B cell (primary cell): ENCODE data around the gene FUT3. TPM values are rescaled to one million over a fixed set of nuclear protein-coding genes. Genes with fewer than 3 reads are reported as not detected.

Experiments used
- ATAC-seq: fragments of 200-7000 bp; cut with Tn5 transposase; one replicate; pipeline ENCODE4 v1.10.0; 2021; ENCODE audit warnings: low read depth, mild to moderate bottlenecking, moderate number of reproducible peaks, moderate library complexity
- CTCF ChIA-PET: fragments of 350-600 bp; sonication (Branson Sonifier 250); formaldehyde crosslinking; loops from one replicate; lab custom pipeline; 2021; ENCODE audit warnings: antibody characterized with exemption, inconsistent platforms; lab: Charles Lee
- POLR2A ChIA-PET: fragments of 350-600 bp; sonication (Branson Sonifier 250); formaldehyde crosslinking; loops from one replicate; lab custom pipeline; 2021; ENCODE audit warnings: antibody characterized with exemption; lab: Charles Lee
- DNase-seq: peaks from one replicate; pipeline ENCODE4 v3.0.0; 2013
- H2AFZ ChIP-seq: 2 replicates; pipeline ENCODE4 v1.6.1; 2012; ENCODE audit warnings: mild to moderate bottlenecking, low read depth, low read length; ENCODE audit not compliant: insufficient read depth, poor library complexity, severe bottlenecking
- H3K27ac ChIP-seq, 2 donors: 1 replicate in 1 of 2; 2 replicates in 1 of 2; pipeline ENCODE4 v1.5.1; 2012 to 2013; ENCODE audit warnings: low read length in 2 of 2, mild to moderate bottlenecking in 2 of 2, moderate library complexity in 1 of 2
- H3K27me3 ChIP-seq, 4 experiments: fragments of 200-600 bp in 1 of 4; sonication (generic) in 1 of 4; replicated peaks in 1 of 4; 1 replicate in 2 of 4; 2 replicates in 2 of 4; pipeline versions ENCODE4 v1.6.1 to v1.7.0; 2013 to 2016; ENCODE audit warnings: low read length in 3 of 4, mild to moderate bottlenecking in 2 of 4, mixed read lengths in 1 of 4, moderate library complexity in 1 of 4; ENCODE audit not compliant: insufficient read depth in 4 of 4, control insufficient read depth in 3 of 4; ENCODE audit errors: control extremely low read depth in 1 of 4
- H3K36me3 ChIP-seq, 2 experiments: replicated peaks in 1 of 2; 1 replicate in 1 of 2; 2 replicates in 1 of 2; pipeline versions ENCODE4 v1.6.1 to v1.7.1; 2013; ENCODE audit warnings: low read length in 1 of 2; ENCODE audit not compliant: insufficient read depth in 2 of 2, control insufficient read depth in 1 of 2; ENCODE audit errors: control extremely low read depth in 1 of 2, extremely low read depth in 1 of 2
- H3K4me1 ChIP-seq, 2 donors: fragments of 200-600 bp in 1 of 2; sonication (generic) in 1 of 2; 1 replicate in 1 of 2; 2 replicates in 1 of 2; pipeline versions ENCODE4 v1.5.1 to v1.6.1; 2013 to 2017; ENCODE audit warnings: low read length in 2 of 2; ENCODE audit not compliant: control insufficient read depth in 2 of 2, insufficient read depth in 2 of 2
- H3K4me2 ChIP-seq: replicated peaks from 2 replicates; pipeline ENCODE3; 2012; ENCODE audit warnings: mild to moderate bottlenecking, low read depth, low read length; ENCODE audit not compliant: poor library complexity, severe bottlenecking
- H3K4me3 ChIP-seq, 5 experiments: fragments of 200-600 bp in 1 of 5; sonication (generic) in 1 of 5; 1 replicate in 3 of 5; 2 replicates in 2 of 5; pipeline versions ENCODE4 v1.5.1 to v1.7.0; 2011 to 2016; ENCODE audit warnings: low read length in 4 of 5, mild to moderate bottlenecking in 4 of 5, low read depth in 2 of 5, control low read depth in 1 of 5, moderate library complexity in 1 of 5; ENCODE audit not compliant: insufficient read depth in 1 of 5; ENCODE audit errors: control extremely low read depth in 1 of 5, extremely low read depth in 1 of 5
- H3K79me2 ChIP-seq: fragments of 200-600 bp; sonication (generic); one replicate; pipeline ENCODE4 v1.6.0; 2016; ENCODE audit warnings: low read length; ENCODE audit not compliant: control insufficient read depth, insufficient read depth
- H3K9ac ChIP-seq: fragments of 200-600 bp; sonication (generic); 2 replicates; pipeline ENCODE4 v1.6.1; 2017; ENCODE audit warnings: mild to moderate bottlenecking, low read length, moderate library complexity
- H3K9me3 ChIP-seq, 3 donors: one replicate each; pipeline versions ENCODE4 v1.6.1 to v1.7.1; 2013; ENCODE audit warnings: low read length in 2 of 3; ENCODE audit not compliant: control insufficient read depth in 2 of 3, insufficient read depth in 1 of 3; ENCODE audit errors: control extremely low read depth in 1 of 3
- H4K20me1 ChIP-seq: 2 replicates; pipeline ENCODE4 v1.6.0; 2012; ENCODE audit warnings: mild to moderate bottlenecking, low read length; ENCODE audit not compliant: insufficient read depth, control insufficient read depth, poor library complexity, severe bottlenecking
- H3K27ac Mint-ChIP-seq: one replicate; pipeline ENCODE4 v1.8.0; 2021; ENCODE audit warnings: mixed read lengths
- H3K27me3 Mint-ChIP-seq: one replicate; pipeline ENCODE4 v1.8.0; 2021; ENCODE audit warnings: mixed read lengths
- H3K4me1 Mint-ChIP-seq: one replicate; pipeline ENCODE4 v1.8.0; 2021; ENCODE audit warnings: mixed read lengths
- H3K4me3 Mint-ChIP-seq: one replicate; pipeline ENCODE4 v1.8.0; 2021; ENCODE audit warnings: mixed read lengths
- H3K9me3 Mint-ChIP-seq: one replicate; pipeline ENCODE4 v1.8.0; 2022; ENCODE audit warnings: mixed read lengths; ENCODE audit not compliant: insufficient read depth
- CTCF ChIP-seq: fragments of 200-600 bp; IDR thresholded peaks from one replicate; pipeline ENCODE4 v1.8.0; 2022; ENCODE audit warnings: antibody characterized with exemption, mild to moderate bottlenecking
- EZH2 ChIP-seq: IDR thresholded peaks from 2 replicates; pipeline ENCODE4 v1.6.1; 2012; ENCODE audit warnings: borderline replicate concordance, low read depth, mild to moderate bottlenecking, moderate library complexity, low read length; ENCODE audit not compliant: insufficient read depth, poor library complexity, severe bottlenecking
- WGBS: methylation state at CpG from one replicate; pipeline ENCODE4 v1.1.5; 2013; ENCODE audit warnings: missing lambda C conversion rate; ENCODE audit not compliant: insufficient coverage; 5-methylcytosine and 5-hydroxymethylcytosine counted together
- intact Hi-C: fragments of 100-400 bp; cut with micrococcal nuclease; formaldehyde crosslinking; loops from one replicate; pipeline ENCODE4 v1.10.0; 2022
- polyA plus RNA-seq: library from polyadenylated mRNA; depleted of rRNA; stranded (reverse); fragments of >200 nt; gene quantifications from 2 replicates; pipeline ENCODE4 v1.2.3, GENCODE V29; 2012
- total RNA-seq, 2 donors: library from RNA; stranded (reverse); fragments of 120-200 nt in 1 of 2; gene quantifications; 1 replicate in 1 of 2; 2 replicates in 1 of 2; pipeline versions ENCODE4 v1.2.3 to v1.2.4, GENCODE V29; 2013 to 2022

FUT3 gene
- total and polyA plus RNA-seq, 2 donors (not counting 1 experiment from before 2014, with no cell fraction given), result not detected

GRCh38 chr19:5795382-5795919 lies 55.8 kb downstream of the FUT3 start:
- intact Hi-C loops, result no loop called here
- H3K4me3 Mint-ChIP-seq, result no peak overlapping the region
- no peak overlapping the region for H3K27ac Mint-ChIP-seq
- Histone ChIP-seq H3K9me3 (peaks cover 0 to 20% (median 3%) of the 10 kb centered on the region in 3 donors), H3K4me2 (no peak overlapping the region), H3K4me3 (no peak overlapping the region), H3K27ac (no peak overlapping the region), H3K4me1 (peaks cover 0 to 9% of the 10 kb centered on the region in 2 donors), H4K20me1 (peaks cover under 1% of the 10 kb centered on the region), H2AFZ (no peak overlapping the region), H3K27me3 (peaks cover 0 to 31% (median 6%) of the 10 kb centered on the region in 4 experiments), H3K36me3 (no peaks in the 10 kb centered on the region), H3K79me2 (no peaks in the 10 kb centered on the region), H3K9ac (no peak overlapping the region)
- ChIA-PET CTCF (interaction anchor here (0.9 to 2.7 kb wide), 4 partner anchors 9 to 108 kb away, joined by 3 to 11 read pairs (median 4); partner anchors contain the start of genes NRTN and RPL36), POLR2A (no interaction called here)
- ATAC-seq (no peak), DNase-seq (peak; percentile 14)
- H3K27me3 Mint-ChIP-seq, result peaks cover 13% of the 10 kb centered on the region
- 93% methylated on average over 5 of the region's 7 CpGs for WGBS
- TF ChIP-seq EZH2 (no peak), CTCF (no peak)
- no peaks in the 10 kb centered on the region for H3K9me3 Mint-ChIP-seq
- H3K4me1 Mint-ChIP-seq, result peaks cover 6% of the 10 kb centered on the region

GRCh38 chr19:5793188-5793587 lies 58.1 kb downstream of the FUT3 start:
- Histone ChIP-seq H3K27me3 (peaks cover 0 to 12% (median 0%) of the 10 kb centered on the region in 4 experiments), H3K4me1 (peaks cover 5 to 16% of the 10 kb centered on the region in 2 donors), H4K20me1 (peaks cover 21% of the 10 kb centered on the region), H3K9me3 (peaks cover 0 to 20% (median 3%) of the 10 kb centered on the region in 3 donors), H3K9ac (no peak overlapping the region), H2AFZ (no peak overlapping the region), H3K79me2 (no peaks in the 10 kb centered on the region), H3K4me3 (no peak overlapping the region), H3K36me3 (peaks cover 0 to 17% of the 10 kb centered on the region in 2 experiments), H3K4me2 (no peak overlapping the region), H3K27ac (no peak overlapping the region)
- Mint-ChIP-seq H3K27ac (no peak overlapping the region), H3K27me3 (peaks cover 3% of the 10 kb centered on the region), H3K9me3 (no peaks in the 10 kb centered on the region), H3K4me3 (no peak overlapping the region), H3K4me1 (peaks cover 10% of the 10 kb centered on the region)
- DNase-seq (peak; percentile 10), ATAC-seq (no peak)
- TF ChIP-seq CTCF, result no peak
- no peak for TF ChIP-seq EZH2
- 83% methylated on average over 3 of the region's 3 CpGs for WGBS
- intact Hi-C loops, result no loop called here
- CTCF ChIA-PET, result interaction anchor here (2.7 kb wide), 1 partner anchor 11 kb away, joined by 11 read pairs; the partner anchor contains the start of gene NRTN
- POLR2A ChIA-PET, result no interaction called here

Other genes starting within 250 kb of the FUT3 start
- gene SAFB2, start 228.7 kb downstream of the FUT3 start, total RNA-seq, result 242 and 257 TPM in 2 replicates
- 76.5 and 91.1 TPM in 2 replicates for gene SAFB2, start 228.7 kb downstream of the FUT3 start, polyA plus RNA-seq
- gene SAFB, start 228.4 kb downstream of the FUT3 start, total RNA-seq, result 221 and 237 TPM in 2 replicates
- gene SAFB, start 228.4 kb downstream of the FUT3 start, polyA plus RNA-seq, result 91.0 and 127 TPM in 2 replicates
- gene MICOS13, start 170.9 kb downstream of the FUT3 start, total RNA-seq, result 30.8 and 34.5 TPM in 2 replicates
- 29.8 and 41.9 TPM in 2 replicates for gene MICOS13, start 170.9 kb downstream of the FUT3 start, polyA plus RNA-seq
- gene HSD11B1L, start 170.4 kb downstream of the FUT3 start, total RNA-seq, result 1.4 and 1.8 TPM in 2 replicates
- gene HSD11B1L, start 170.4 kb downstream of the FUT3 start, polyA plus RNA-seq, result 4.5 and 4.6 TPM in 2 replicates
- 895 and 983 TPM in 2 replicates for gene RPL36, start 161.2 kb downstream of the FUT3 start, total RNA-seq
- gene RPL36, start 161.2 kb downstream of the FUT3 start, polyA plus RNA-seq, result 551 and 899 TPM in 2 replicates
- 67.2 and 70.3 TPM in 2 replicates for gene LONP1, start 131.3 kb downstream of the FUT3 start, total RNA-seq
- gene LONP1, start 131.3 kb downstream of the FUT3 start, polyA plus RNA-seq, result 60.1 and 65.6 TPM in 2 replicates
- not detected in 2 replicates for gene CATSPERD, start 130.8 kb downstream of the FUT3 start, total RNA-seq
- not detected in 2 replicates for gene CATSPERD, start 130.8 kb downstream of the FUT3 start, polyA plus RNA-seq
- 5.4 and 5.6 TPM in 2 replicates for gene PRR22, start 66.7 kb downstream of the FUT3 start, total RNA-seq
- gene PRR22, start 66.7 kb downstream of the FUT3 start, polyA plus RNA-seq, result 3.4 and 4.1 TPM in 2 replicates
- gene DUS3L, start 60.3 kb downstream of the FUT3 start, total RNA-seq, result 79.0 and 84.6 TPM in 2 replicates
- 118 and 202 TPM in 2 replicates for gene DUS3L, start 60.3 kb downstream of the FUT3 start, polyA plus RNA-seq
- gene NRTN, start 46.4 kb downstream of the FUT3 start, total RNA-seq, result 0.36 TPM in 1 of 2 replicates, not detected in the other
- gene NRTN, start 46.4 kb downstream of the FUT3 start, polyA plus RNA-seq, result 0.27 and 2.2 TPM in 2 replicates
- not detected in 2 replicates for gene FUT6, start 11.7 kb downstream of the FUT3 start, total RNA-seq
- gene FUT6, start 11.7 kb downstream of the FUT3 start, polyA plus RNA-seq, result 0.03 TPM in 1 of 2 replicates, not detected in the other
- 0.27 TPM in 1 of 2 replicates, not detected in the other for gene FUT5, start 19.1 kb upstream of the FUT3 start, total RNA-seq
- gene FUT5, start 19.1 kb upstream of the FUT3 start, polyA plus RNA-seq, result 0.56 TPM in 1 of 2 replicates, not detected in the other
- 107 and 115 TPM in 2 replicates for gene NDUFA11, start 52.3 kb upstream of the FUT3 start, total RNA-seq
- gene NDUFA11, start 52.3 kb upstream of the FUT3 start, polyA plus RNA-seq, result 114 and 276 TPM in 2 replicates
- gene VMAC, start 53.4 kb upstream of the FUT3 start, total RNA-seq, result 27.1 and 27.8 TPM in 2 replicates
- gene VMAC, start 53.4 kb upstream of the FUT3 start, polyA plus RNA-seq, result 27.2 and 27.7 TPM in 2 replicates
- gene CAPS, start 62.8 kb upstream of the FUT3 start, total RNA-seq, result 40.0 and 46.5 TPM in 2 replicates
- 58.4 and 65.7 TPM in 2 replicates for gene CAPS, start 62.8 kb upstream of the FUT3 start, polyA plus RNA-seq
- 90.0 and 91.7 TPM in 2 replicates for gene RANBP3, start 126.7 kb upstream of the FUT3 start, total RNA-seq
- gene RANBP3, start 126.7 kb upstream of the FUT3 start, polyA plus RNA-seq, result 74.5 and 86.7 TPM in 2 replicates